Activated CD4-positive, alpha-beta T cell treated with anti-CD3 and anti-CD28 coated beads, Interleukin-2, amount 50 U/mL, for 16 hours (primary cell): ENCODE data around the gene CRACR2A.

ENCODE experiments used
- DNase-seq: peaks from one replicate; pipeline ENCODE4 v3.0.0-alpha.2; 2020

The CRACR2A gene

GRCh38 chr12:3614806-3615466 is 138.0 kb downstream of the CRACR2A start:
- no peak for DNase-seq

GRCh38 chr12:3613641-3614395 is 139.1 kb downstream of the CRACR2A start:
- no peak for DNase-seq

- DNase-seq = no peak
Observed at GRCh38 chr12:3611860-3612703, 140.8 kb downstream of the CRACR2A start.

- DNase-seq = no peak
Observed at GRCh38 chr12:3607821-3608220, 145.1 kb downstream of the CRACR2A start.

GRCh38 chr12:3607039-3607720 is 145.7 kb downstream of the CRACR2A start:
- DNase-seq = no peak

GRCh38 chr12:3606128-3606527 is 146.8 kb downstream of the CRACR2A start:
- no peak for DNase-seq

- DNase-seq = no peak
Observed at GRCh38 chr12:3605692-3606091, 147.2 kb downstream of the CRACR2A start.

GRCh38 chr12:3604748-3605586 is 147.9 kb downstream of the CRACR2A start:
- no peak for DNase-seq

- no peak for DNase-seq
Observed at GRCh38 chr12:3604286-3604685, 148.6 kb downstream of the CRACR2A start.

GRCh38 chr12:3603576-3603975 is 149.3 kb downstream of the CRACR2A start:
- DNase-seq = no peak

GRCh38 chr12:3602488-3602887 is 150.4 kb downstream of the CRACR2A start:
- DNase-seq = no peak

- no peak for DNase-seq
Observed at GRCh38 chr12:3601461-3602150, 151.3 kb downstream of the CRACR2A start.

GRCh38 chr12:3600951-3601350 is 152.0 kb downstream of the CRACR2A start:
- DNase-seq = no peak

GRCh38 chr12:3600039-3600720 is 152.7 kb downstream of the CRACR2A start:
- no peak for DNase-seq

GRCh38 chr12:3598896-3599860 is 153.7 kb downstream of the CRACR2A start:
- no peak for DNase-seq

- DNase-seq = no peak
Observed at GRCh38 chr12:3597526-3598210, 155.2 kb downstream of the CRACR2A start.

GRCh38 chr12:3596703-3597415 is 156.1 kb downstream of the CRACR2A start:
- DNase-seq = no peak

- DNase-seq = no peak
Observed at GRCh38 chr12:3595721-3596120, 157.2 kb downstream of the CRACR2A start.
